Measurements from ENCODE around the gene ZNF318.

- TF ChIP-seq POLR2AphosphoS5 (IDR thresholded peaks at IDR 0.05; ENCODE audit: borderline replicate concordance, low read depth, low read length) (no peak), EZH2 (IDR thresholded peaks at IDR 0.05) (no peak)
These were observed 72.5 kb downstream of the ZNF318 start for GRCh38 chr6:43296780-43297497.

Data from SK-N-MC (cell line).